ENCODE results near the gene AXIN2.

DNA sequence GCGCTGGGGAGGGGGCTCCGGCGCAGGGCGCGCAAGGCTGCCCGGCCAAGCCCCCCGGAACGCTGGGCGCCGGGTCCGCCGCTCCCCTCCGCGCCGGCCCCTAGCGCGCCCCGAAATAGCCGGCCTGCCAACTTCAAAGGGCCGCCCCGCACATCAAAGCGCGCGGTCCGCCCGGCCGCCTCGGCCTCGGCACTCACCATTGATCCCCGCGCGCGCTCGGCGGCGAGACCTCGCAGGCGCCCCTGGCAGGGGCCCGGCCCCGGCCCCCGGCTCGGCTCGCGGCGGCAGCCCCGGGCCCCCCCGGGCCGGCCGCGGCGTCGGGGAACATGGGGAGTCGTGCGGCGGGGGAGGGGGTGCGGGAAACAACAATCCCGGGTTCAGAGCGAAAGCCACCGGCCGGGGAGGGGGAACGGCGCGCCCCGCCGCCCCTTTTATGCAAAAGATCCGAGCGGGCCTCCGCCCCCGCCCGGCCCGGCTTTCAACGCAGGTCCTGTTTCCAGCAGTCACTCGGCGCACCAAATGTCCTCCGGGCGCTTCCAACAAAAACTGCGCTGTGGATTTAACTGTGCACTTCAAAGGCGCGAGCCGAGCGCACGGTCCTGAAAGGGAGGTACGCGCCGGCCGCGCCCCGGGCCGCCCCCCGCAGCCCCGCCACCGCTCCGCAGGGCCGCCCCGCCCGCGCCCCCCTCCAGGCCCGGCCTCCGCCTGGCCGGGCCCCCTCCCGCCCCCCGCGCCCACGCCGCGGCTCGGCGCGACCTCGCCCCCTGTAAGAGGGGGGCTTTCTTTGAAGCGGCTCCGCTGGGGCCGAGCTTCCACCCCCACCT, 608 bp downstream of the AXIN2 start:
- TF ChIP-seq, protein P1, sequence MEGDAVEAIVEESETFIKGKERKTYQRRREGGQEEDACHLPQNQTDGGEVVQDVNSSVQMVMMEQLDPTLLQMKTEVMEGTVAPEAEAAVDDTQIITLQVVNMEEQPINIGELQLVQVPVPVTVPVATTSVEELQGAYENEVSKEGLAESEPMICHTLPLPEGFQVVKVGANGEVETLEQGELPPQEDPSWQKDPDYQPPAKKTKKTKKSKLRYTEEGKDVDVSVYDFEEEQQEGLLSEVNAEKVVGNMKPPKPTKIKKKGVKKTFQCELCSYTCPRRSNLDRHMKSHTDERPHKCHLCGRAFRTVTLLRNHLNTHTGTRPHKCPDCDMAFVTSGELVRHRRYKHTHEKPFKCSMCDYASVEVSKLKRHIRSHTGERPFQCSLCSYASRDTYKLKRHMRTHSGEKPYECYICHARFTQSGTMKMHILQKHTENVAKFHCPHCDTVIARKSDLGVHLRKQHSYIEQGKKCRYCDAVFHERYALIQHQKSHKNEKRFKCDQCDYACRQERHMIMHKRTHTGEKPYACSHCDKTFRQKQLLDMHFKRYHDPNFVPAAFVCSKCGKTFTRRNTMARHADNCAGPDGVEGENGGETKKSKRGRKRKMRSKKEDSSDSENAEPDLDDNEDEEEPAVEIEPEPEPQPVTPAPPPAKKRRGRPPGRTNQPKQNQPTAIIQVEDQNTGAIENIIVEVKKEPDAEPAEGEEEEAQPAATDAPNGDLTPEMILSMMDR (IDR thresholded peaks at IDR 0.05 in 4 of 5, conservative IDR thresholded peaks at IDR 0.05 in 1 of 5): no peak
- TF ChIP-seq POLR2A (IDR thresholded peaks at IDR 0.05): peak; percentile 86 to 89
